Uterus (tissue), 4 donors: ENCODE results near the gene GDNF. TPM values are rescaled to one million over a fixed set of nuclear protein-coding genes. Genes with fewer than 3 reads are reported as not detected.

Experiments
- DNase-seq, 2 donors: peaks; one replicate each; pipeline ENCODE4 v3.0.0-alpha.2; 2019 to 2020
- H3K27ac ChIP-seq, 2 donors: fragments of 200-600 bp; sonication (generic); 1 replicate in 1 of 2; 2 replicates in 1 of 2; pipeline ENCODE4 v1.5.1; 2016 to 2018
- H3K27me3 ChIP-seq, 2 donors: fragments of 200-600 bp; sonication (generic); one replicate each; pipeline ENCODE4 v1.5.1; 2018 to 2019; ENCODE audit warnings: control low read depth in 1 of 2
- H3K36me3 ChIP-seq, 2 donors: fragments of 200-600 bp; sonication (generic); one replicate each; pipeline ENCODE4 v1.5.1; 2019; ENCODE audit warnings: control low read depth in 1 of 2
- H3K4me1 ChIP-seq, 2 donors: fragments of 200-600 bp; sonication (generic); one replicate each; pipeline ENCODE4 v1.5.1; 2018 to 2019; ENCODE audit warnings: control low read depth in 1 of 2
- H3K4me3 ChIP-seq, 2 donors: fragments of 200-600 bp; sonication (generic); 1 replicate in 1 of 2; 2 replicates in 1 of 2; pipeline ENCODE4 v1.5.1; 2018 to 2019; ENCODE audit warnings: mild to moderate bottlenecking in 1 of 2
- H3K9me3 ChIP-seq, 2 donors: fragments of 200-600 bp; sonication (generic); one replicate each; pipeline ENCODE4 v1.5.1; 2019; ENCODE audit warnings: control low read depth in 1 of 2
- POLR2A ChIP-seq, 2 donors: fragments of 450-650 bp; IDR thresholded peaks; one replicate each; pipeline ENCODE4 v1.6.1; 2016; ENCODE audit warnings: antibody characterized with exemption in 2 of 2, mild to moderate bottlenecking in 1 of 2, moderate library complexity in 1 of 2
- intact Hi-C: fragments of 100-400 bp; cut with DNase I; formaldehyde crosslinking; loops from one replicate; pipeline ENCODE4 v1.15.1; 2023; ENCODE audit warnings: low total_unique reads
- total RNA-seq, 4 donors: library from RNA; depleted of rRNA in 3 of 4; stranded (reverse); fragments of >200 nt in 3 of 4; gene quantifications; one replicate each; pipeline versions ENCODE4 v1.1.0 to v1.2.4, GENCODE V29; 2014 to 2023
- TF ChIP-seq, protein P1 (sequence below), 4 experiments: fragments of 200-600 bp in 2 of 4; fragments of 450-650 bp in 2 of 4; sonication (generic) in 2 of 4; IDR thresholded peaks; one replicate each; pipeline ENCODE4 v1.5.1; 2016 to 2019; ENCODE audit warnings: antibody characterized with exemption in 4 of 4, mild to moderate bottlenecking in 2 of 4, moderate library complexity in 1 of 4
- donor health status: DM: yes; HTN: yes; CAD: no.

GDNF gene
- total RNA-seq, 4 donors from 2014 or later: 0.77 to 1.0 (median 0.85) TPM; not detected in 1

GRCh38 chr5:37876943-37877342, 37.1 kb upstream of the GDNF start:
- no peaks in the 10 kb centered on the region for H3K9me3 ChIP-seq
- H3K36me3 ChIP-seq: no peaks in the 10 kb centered on the region
- intact Hi-C loops: no loop called here
- no peak overlapping the region for H3K4me3 ChIP-seq
- H3K27ac ChIP-seq: no peak overlapping the region
- no peaks in the 10 kb centered on the region for H3K27me3 ChIP-seq
- no peak for TF ChIP-seq POLR2A (IDR thresholded peaks at IDR 0.05)
- TF ChIP-seq, protein P1, sequence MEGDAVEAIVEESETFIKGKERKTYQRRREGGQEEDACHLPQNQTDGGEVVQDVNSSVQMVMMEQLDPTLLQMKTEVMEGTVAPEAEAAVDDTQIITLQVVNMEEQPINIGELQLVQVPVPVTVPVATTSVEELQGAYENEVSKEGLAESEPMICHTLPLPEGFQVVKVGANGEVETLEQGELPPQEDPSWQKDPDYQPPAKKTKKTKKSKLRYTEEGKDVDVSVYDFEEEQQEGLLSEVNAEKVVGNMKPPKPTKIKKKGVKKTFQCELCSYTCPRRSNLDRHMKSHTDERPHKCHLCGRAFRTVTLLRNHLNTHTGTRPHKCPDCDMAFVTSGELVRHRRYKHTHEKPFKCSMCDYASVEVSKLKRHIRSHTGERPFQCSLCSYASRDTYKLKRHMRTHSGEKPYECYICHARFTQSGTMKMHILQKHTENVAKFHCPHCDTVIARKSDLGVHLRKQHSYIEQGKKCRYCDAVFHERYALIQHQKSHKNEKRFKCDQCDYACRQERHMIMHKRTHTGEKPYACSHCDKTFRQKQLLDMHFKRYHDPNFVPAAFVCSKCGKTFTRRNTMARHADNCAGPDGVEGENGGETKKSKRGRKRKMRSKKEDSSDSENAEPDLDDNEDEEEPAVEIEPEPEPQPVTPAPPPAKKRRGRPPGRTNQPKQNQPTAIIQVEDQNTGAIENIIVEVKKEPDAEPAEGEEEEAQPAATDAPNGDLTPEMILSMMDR (IDR thresholded peaks at IDR 0.05): no peak
- H3K4me1 ChIP-seq: no peaks in the 10 kb centered on the region
- no peak for DNase-seq

DNA sequence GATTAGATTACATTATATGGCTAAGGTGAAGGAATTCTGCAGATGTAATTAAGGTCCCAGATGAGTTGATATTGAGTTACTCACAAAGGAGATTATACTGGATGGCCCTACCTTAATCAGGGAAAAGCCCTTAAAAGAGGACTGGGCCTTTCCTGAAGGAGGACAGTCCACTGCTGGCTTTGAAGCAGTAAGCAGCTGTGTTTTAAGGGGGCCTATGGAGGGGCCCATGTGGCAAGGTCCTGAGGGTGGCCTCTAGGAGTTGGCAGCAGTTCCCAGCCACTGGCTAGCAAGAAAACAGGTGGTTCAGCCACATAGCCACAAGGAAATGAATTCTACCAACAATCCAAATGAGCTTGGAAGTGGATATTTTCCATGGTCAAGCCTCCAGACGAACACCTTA, 36.4 kb upstream of the GDNF start:
- Histone ChIP-seq H3K9me3 (no peaks in the 10 kb centered on the region), H3K4me3 (no peak overlapping the region)
- intact Hi-C loops: no loop called here

DNA sequence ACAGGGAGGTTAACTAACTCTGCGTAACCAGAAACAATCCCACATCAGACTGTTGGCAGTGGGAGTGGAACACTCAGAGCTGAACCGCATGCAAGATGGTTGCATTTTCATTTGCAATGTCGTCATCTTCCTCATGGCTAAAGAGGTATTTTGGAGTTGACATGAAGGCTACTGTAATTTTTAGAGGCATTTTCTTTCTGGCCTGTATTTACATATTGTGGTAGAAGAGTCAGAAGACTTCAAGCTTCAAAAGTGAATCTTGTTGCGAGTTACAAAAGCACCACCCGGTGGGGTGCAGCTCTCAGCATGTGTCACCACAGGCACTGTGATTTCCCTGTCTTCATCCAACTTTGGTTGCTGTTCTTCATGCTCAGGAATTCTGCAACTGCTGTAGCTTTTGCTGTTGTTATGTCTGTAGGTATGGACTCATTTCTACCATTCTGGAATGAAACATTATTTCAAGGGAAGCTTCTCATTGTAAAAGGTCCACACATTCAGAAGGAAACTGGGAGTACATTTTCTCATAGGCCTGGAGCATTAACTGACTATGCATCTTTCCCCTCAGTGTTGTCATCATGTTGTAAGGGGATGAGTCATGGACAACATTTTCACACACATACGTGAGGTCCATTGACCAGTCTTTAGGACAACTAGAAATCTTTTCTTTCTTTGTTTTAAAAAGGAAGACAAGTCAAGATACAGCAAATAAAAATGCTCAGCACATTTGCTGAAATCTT, 35.4 kb upstream of the GDNF start:
- Histone ChIP-seq H3K4me1 (no peaks in the 10 kb centered on the region), H3K9me3 (no peaks in the 10 kb centered on the region), H3K4me3 (no peak overlapping the region), H3K36me3 (no peaks in the 10 kb centered on the region), H3K27me3 (no peaks in the 10 kb centered on the region), H3K27ac (no peak overlapping the region)
- intact Hi-C loops: no loop called here
- TF ChIP-seq POLR2A (IDR thresholded peaks at IDR 0.05): no peak
- TF ChIP-seq, protein P1 (IDR thresholded peaks at IDR 0.05): no peak
- no peak for DNase-seq

More for the DNA sequence above, 36.4 kb upstream of the GDNF start:
- H3K36me3 ChIP-seq: no peaks in the 10 kb centered on the region
- H3K4me1 ChIP-seq: no peaks in the 10 kb centered on the region
- TF ChIP-seq POLR2A (IDR thresholded peaks at IDR 0.05): no peak
- TF ChIP-seq, protein P1 (IDR thresholded peaks at IDR 0.05): no peak
- H3K27ac ChIP-seq: no peak overlapping the region
- no peak for DNase-seq
- H3K27me3 ChIP-seq: no peaks in the 10 kb centered on the region

- intact Hi-C loops: no loop called here
- no peak overlapping the region for H3K4me3 ChIP-seq
- TF ChIP-seq POLR2A (IDR thresholded peaks at IDR 0.05): no peak
- TF ChIP-seq, protein P1 (IDR thresholded peaks at IDR 0.05): no peak
- no peak for DNase-seq
- H3K4me1 ChIP-seq: no peaks in the 10 kb centered on the region
- no peaks in the 10 kb centered on the region for H3K9me3 ChIP-seq
- H3K36me3 ChIP-seq: no peaks in the 10 kb centered on the region
- H3K27ac ChIP-seq: no peak overlapping the region
- H3K27me3 ChIP-seq: no peaks in the 10 kb centered on the region
These were observed 34.1 kb upstream of the GDNF start for GRCh38 chr5:37873988-37874387.

- Histone ChIP-seq H3K27ac (no peak overlapping the region), H3K36me3 (no peaks in the 10 kb centered on the region), H3K9me3 (no peaks in the 10 kb centered on the region), H3K27me3 (no peaks in the 10 kb centered on the region), H3K4me1 (no peaks in the 10 kb centered on the region), H3K4me3 (no peak overlapping the region)
- TF ChIP-seq, protein P1 (IDR thresholded peaks at IDR 0.05): no peak
- TF ChIP-seq POLR2A (IDR thresholded peaks at IDR 0.05): no peak
- intact Hi-C loops: no loop called here
- no peak for DNase-seq
These were observed 31.4 kb upstream of the GDNF start for GRCh38 chr5:37871023-37871815.
